OCI-LY7 (cell line): ENCODE data around the gene LCK. TPM values are rescaled to one million over a fixed set of nuclear protein-coding genes. Genes with fewer than 3 reads are reported as not detected.

Experiments used
- BruUV-seq: library from RNA; stranded (reverse); fragments of 400-500 nt; replicated peaks from 2 replicates; lab custom pipeline; 2021; lab: Mats Ljungman, UMichigan
- CTCF ChIA-PET: fragments of 300-600 bp; sonication (Branson Sonifier 250); formaldehyde crosslinking; loops from one replicate; lab custom pipeline; 2022; ENCODE audit warnings: antibody characterized with exemption; ENCODE audit not compliant: unreplicated experiment; lab: Charles Lee
- POLR2A ChIA-PET: fragments of 300-600 bp; sonication (Branson Sonifier 250); formaldehyde crosslinking; loops from one replicate; lab custom pipeline; 2022; ENCODE audit warnings: antibody characterized with exemption; lab: Charles Lee
- DNase-seq: peaks from one replicate; pipeline ENCODE4 v3.0.0-alpha.2; 2015; ENCODE audit warnings: low spot score
- H2AFZ ChIP-seq: fragments of 200-600 bp; sonication (generic), shearing (Covaris generic); 2 replicates; pipeline ENCODE4 v1.6.1; 2014; ENCODE audit warnings: mild to moderate bottlenecking, antibody characterized with exemption, low read length, moderate library complexity
- H3K27ac ChIP-seq: fragments of 200-600 bp; sonication (generic); 2 replicates; pipeline ENCODE4 v1.5.1; 2014; ENCODE audit warnings: mixed run types, low read depth, mild to moderate bottlenecking, moderate library complexity, low read length, inconsistent platforms; ENCODE audit not compliant: poor library complexity, severe bottlenecking
- H3K36me3 ChIP-seq: fragments of 200-600 bp; sonication (generic); 2 replicates; pipeline ENCODE4 v1.6.1; 2014; ENCODE audit warnings: mild to moderate bottlenecking, antibody characterized with exemption, low read length, moderate library complexity, mixed read lengths; ENCODE audit not compliant: insufficient read depth
- H3K4me1 ChIP-seq: fragments of 200-600 bp; sonication (generic); 2 replicates; pipeline ENCODE4 v1.5.1; 2014; ENCODE audit warnings: mild to moderate bottlenecking, low read length; ENCODE audit not compliant: insufficient read depth, poor library complexity, severe bottlenecking
- H3K4me2 ChIP-seq: fragments of 200-600 bp; sonication (generic); 2 replicates; pipeline ENCODE4 v1.6.1; 2014; ENCODE audit warnings: mild to moderate bottlenecking, low read length
- H3K4me3 ChIP-seq: fragments of 200-600 bp; sonication (generic); 2 replicates; pipeline ENCODE4 v1.5.1; 2014; ENCODE audit warnings: mild to moderate bottlenecking, low read depth, low read length; ENCODE audit not compliant: poor library complexity, severe bottlenecking
- H3K79me2 ChIP-seq: fragments of 200-600 bp; sonication (generic); 2 replicates; pipeline ENCODE4 v1.6.1; 2016; ENCODE audit warnings: low read depth, mild to moderate bottlenecking, low read length, moderate library complexity, mixed read lengths; ENCODE audit not compliant: insufficient read depth
- H3K9me2 ChIP-seq: fragments of 200-600 bp; sonication (generic); 2 replicates; pipeline ENCODE4 v1.6.1; 2016; ENCODE audit warnings: mild to moderate bottlenecking, low read length, mixed read lengths; ENCODE audit not compliant: insufficient read depth
- H3K9me3 ChIP-seq: fragments of 200-600 bp; sonication (generic); 2 replicates; pipeline ENCODE4 v1.6.1; 2014; ENCODE audit warnings: mild to moderate bottlenecking, mixed run types, low read length, mixed read lengths
- H4K20me1 ChIP-seq: fragments of 200-600 bp; sonication (generic); 2 replicates; pipeline ENCODE4 v1.6.1; 2014; ENCODE audit warnings: mild to moderate bottlenecking, antibody characterized with exemption, low read length, moderate library complexity, mixed read lengths; ENCODE audit not compliant: insufficient read depth
- CTCF ChIP-seq: fragments of 200-600 bp; sonication (generic); conservative IDR thresholded peaks from 2 replicates; pipeline ENCODE4 v1.5.1; 2014; ENCODE audit warnings: mild to moderate bottlenecking, antibody characterized with exemption, low read length, moderate library complexity, mixed read lengths
- EZH2phosphoT487 ChIP-seq: fragments of 200-600 bp; sonication (generic); IDR thresholded peaks from 2 replicates; pipeline ENCODE4 v1.6.1; 2018; ENCODE audit warnings: low read depth, borderline replicate concordance, mild to moderate bottlenecking, mixed run types, antibody characterized with exemption, low read length, moderate library complexity, mixed read lengths
- intact Hi-C: fragments of 100-400 bp; cut with micrococcal nuclease; formaldehyde crosslinking; loops from one replicate; pipeline ENCODE4 v1.10.0; 2022; ENCODE audit not compliant: unreplicated experiment
- total RNA-seq, 2 experiments: library from RNA; depleted of rRNA in 1 of 2; stranded (reverse); fragments of >200 nt in 1 of 2; shearing (Covaris generic) in 1 of 2; gene quantifications; 2 replicates each; pipeline ENCODE4 v1.2.3, GENCODE V29; 2014 to 2022

Gene LCK
- total RNA-seq, 2 experiments from 2014 or later: 146 to 218 TPM

DNA sequence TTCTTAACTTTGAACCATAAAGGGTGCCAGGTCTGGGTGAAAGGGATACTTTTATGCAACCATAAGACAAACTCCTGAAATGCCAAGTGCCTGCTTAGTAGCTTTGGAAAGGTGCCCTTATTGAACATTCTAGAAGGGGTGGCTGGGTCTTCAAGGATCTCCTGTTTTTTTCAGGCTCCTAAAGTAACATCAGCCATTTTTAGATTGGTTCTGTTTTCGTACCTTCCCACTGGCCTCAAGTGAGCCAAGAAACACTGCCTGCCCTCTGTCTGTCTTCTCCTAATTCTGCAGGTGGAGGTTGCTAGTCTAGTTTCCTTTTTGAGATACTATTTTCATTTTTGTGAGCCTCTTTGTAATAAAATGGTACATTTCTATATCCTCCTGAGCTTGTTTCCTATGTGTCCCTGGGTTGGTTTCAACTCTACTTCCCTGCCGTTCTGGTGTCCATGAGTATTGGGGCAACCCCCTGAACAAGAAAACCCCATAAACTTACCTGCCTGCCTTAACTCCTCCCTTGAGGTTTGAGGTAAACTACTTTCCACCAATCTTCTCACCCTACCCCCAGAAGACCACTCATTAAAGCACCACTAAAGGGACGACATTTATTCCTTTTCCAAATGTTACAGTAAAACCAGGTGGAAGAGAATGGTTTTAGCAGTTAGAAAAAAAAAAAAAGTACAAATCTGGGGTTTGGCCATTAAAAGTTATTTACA, 82.3 kb downstream of the LCK start:
- 0 out of 2 replicates have a peak, but pooled peaks have one; percentile 26 for TF ChIP-seq CTCF
- TF ChIP-seq EZH2phosphoT487: no peak
- no peak overlapping the region for H2AFZ ChIP-seq
- H3K79me2 ChIP-seq: peaks cover 27% of the 10 kb centered on the region
- H3K4me2 ChIP-seq: peak overlapping the region; percentile 99
- ChIA-PET CTCF (no interaction called here), POLR2A (interaction anchor here (0.6 to 4.4 kb wide), 8 partner anchors 9 to 312 kb away, joined by 3 to 23 read pairs (median 3); no protein-coding TSS in a partner anchor)
- peaks cover 49% of the 10 kb centered on the region for H3K4me1 ChIP-seq
- H3K9me3 ChIP-seq: no peaks in the 10 kb centered on the region
- TSS peak; percentile 92 for BruUV-seq
- peaks cover 66% of the 10 kb centered on the region for H3K36me3 ChIP-seq
- DNase-seq: peak; percentile 44
- peak overlapping the region; percentile 85 for H3K4me3 ChIP-seq
- H4K20me1 ChIP-seq: peaks cover 10% of the 10 kb centered on the region
- intact Hi-C loops: no loop called here
- no peaks in the 10 kb centered on the region for H3K9me2 ChIP-seq
- H3K27ac ChIP-seq: peak overlapping the region; percentile 64

- peaks cover 57% of the 10 kb centered on the region for H3K36me3 ChIP-seq
- peaks cover 10% of the 10 kb centered on the region for H4K20me1 ChIP-seq
- TF ChIP-seq EZH2phosphoT487 (no peak), CTCF (no peak)
- peak overlapping the region; percentile 64 for H3K27ac ChIP-seq
- DNase-seq: peak; percentile 48
- intact Hi-C loops: no loop called here
- H3K9me3 ChIP-seq: no peaks in the 10 kb centered on the region
- no peaks in the 10 kb centered on the region for H3K9me2 ChIP-seq
- H3K4me3 ChIP-seq: peak overlapping the region; percentile 85
- peaks cover 50% of the 10 kb centered on the region for H3K4me1 ChIP-seq
- CTCF ChIA-PET: no interaction called here
- no TSS peak for BruUV-seq
- POLR2A ChIA-PET: interaction anchor here (1.2 to 4.4 kb wide), 3 partner anchors 13 to 86 kb away, joined by 3 to 23 read pairs (median 4); no protein-coding TSS in a partner anchor
- peak overlapping the region; percentile 99 for H3K4me2 ChIP-seq
- H3K79me2 ChIP-seq: peaks cover 27% of the 10 kb centered on the region
- no peak overlapping the region for H2AFZ ChIP-seq
Observed at GRCh38 chr1:32334274-32334861, 83.3 kb downstream of the LCK start.
